Keratinocyte (primary cell): ENCODE results near the gene CARM1. TPM values are rescaled to one million over a fixed set of nuclear protein-coding genes. Genes with fewer than 3 reads are reported as not detected.
"Not testable (repeated sequence)": the region's sequence is repeated elsewhere in the genome, so short reads cannot be mapped to it uniquely, and the experiment has no call there.

Experiments
- DNase-seq: peaks from one replicate; pipeline ENCODE4 v3.0.0-alpha.2; 2011; ENCODE audit warnings: low read depth, missing footprints, low spot score
- FAIRE-seq: peaks from 2 replicates; lab custom pipeline; 2011; peaks lifted over from hg19 to GRCh38; lab: Jason Lieb, UNC
- H2AFZ ChIP-seq: 2 replicates; pipeline ENCODE4 v1.6.0; 2012; ENCODE audit warnings: low read length, control low read depth, inconsistent platforms; ENCODE audit not compliant: control insufficient read depth
- H3K27ac ChIP-seq: 2 replicates; pipeline ENCODE4 v1.5.1; 2011; ENCODE audit warnings: low read length; ENCODE audit not compliant: control insufficient read depth, insufficient read depth
- H3K27me3 ChIP-seq: 3 replicates; pipeline ENCODE4 v1.6.0; 2011; ENCODE audit warnings: low read length; ENCODE audit not compliant: control insufficient read depth, insufficient read depth; ENCODE audit errors: extremely low read depth
- H3K36me3 ChIP-seq, 2 experiments: 2 replicates in 1 of 2; 3 replicates in 1 of 2; pipeline ENCODE4 v1.5.1; 2011; ENCODE audit warnings: low read length in 2 of 2, mild to moderate bottlenecking in 1 of 2; ENCODE audit not compliant: control insufficient read depth in 2 of 2, insufficient read depth in 2 of 2; ENCODE audit errors: extremely low read depth in 1 of 2
- H3K4me1 ChIP-seq: 3 replicates; pipeline ENCODE4 v1.5.1; 2011; ENCODE audit warnings: low read length; ENCODE audit not compliant: control insufficient read depth, insufficient read depth; ENCODE audit errors: extremely low read depth
- H3K4me2 ChIP-seq: 3 replicates; pipeline ENCODE4 v1.6.0; 2011; ENCODE audit warnings: low read depth, low read length; ENCODE audit not compliant: control insufficient read depth, insufficient read depth; ENCODE audit errors: extremely low read depth
- H3K4me3 ChIP-seq, 3 experiments: fragments of 200-600 bp in 1 of 3; sonication (generic) in 1 of 3; 2 replicates in 2 of 3; 3 replicates in 1 of 3; pipeline ENCODE4 v1.5.1; 2011 to 2016; ENCODE audit warnings: low read length in 3 of 3, mild to moderate bottlenecking in 3 of 3, control low read depth in 2 of 3, inconsistent platforms in 1 of 3, low read depth in 1 of 3, mixed read lengths in 1 of 3, mixed run types in 1 of 3, moderate library complexity in 1 of 3; ENCODE audit not compliant: control insufficient read depth in 2 of 3, insufficient read depth in 2 of 3; ENCODE audit errors: extremely low read depth in 1 of 3
- H3K79me2 ChIP-seq: 2 replicates; pipeline ENCODE4 v1.6.0; 2012; ENCODE audit warnings: low read length; ENCODE audit not compliant: control insufficient read depth, insufficient read depth
- H3K9ac ChIP-seq: 3 replicates; pipeline ENCODE4 v1.6.0; 2011; ENCODE audit warnings: low read length; ENCODE audit not compliant: control insufficient read depth, insufficient read depth; ENCODE audit errors: extremely low read depth
- H3K9me1 ChIP-seq: 3 replicates; pipeline ENCODE4 v1.6.0; 2011; ENCODE audit warnings: low read length; ENCODE audit not compliant: control insufficient read depth, insufficient read depth; ENCODE audit errors: extremely low read depth
- H3K9me3 ChIP-seq: 2 replicates; pipeline ENCODE4 v1.5.1; 2012; ENCODE audit warnings: low read depth, low read length; ENCODE audit not compliant: control insufficient read depth
- H4K20me1 ChIP-seq: 3 replicates; pipeline ENCODE4 v1.6.0; 2011; ENCODE audit warnings: low read length; ENCODE audit not compliant: control insufficient read depth, insufficient read depth; ENCODE audit errors: extremely low read depth
- EZH2 ChIP-seq: IDR thresholded peaks from one replicate; pipeline ENCODE4 v1.6.1; 2012; ENCODE audit warnings: inconsistent platforms, mild to moderate bottlenecking, low read length, moderate library complexity
- dilution Hi-C: fragments of 300-500 bp; cut with MboI; formaldehyde crosslinking; loops from one replicate; pipeline ENCODE4 v1.7.0; 2020; ENCODE audit warnings: low sequenced_read_pairs; ENCODE audit not compliant: extremely low pct_ligation_motif_present
- polyA plus RNA-seq, 5 experiments: library from polyadenylated mRNA; depleted of rRNA in 3 of 5; stranded (reverse) in 3 of 5; stranded (forward) in 1 of 5; unstranded in 1 of 5; fragments of >200 nt; gene quantifications; 1 replicate in 1 of 5; 2 replicates in 3 of 5; 3 replicates in 1 of 5; pipeline versions ENCODE4 v1.2.1 to v1.2.3, GENCODE V29; 2011 to 2012; ENCODE audit warnings: missing spikeins in 2 of 5, low read depth in 1 of 5, low replicate concordance in 1 of 5
- TF ChIP-seq, protein P1 (sequence below), 3 experiments: IDR thresholded peaks in 1 of 3; conservative IDR thresholded peaks in 1 of 3; optimal IDR thresholded peaks in 1 of 3; 2 replicates in 2 of 3; 3 replicates in 1 of 3; pipeline versions ENCODE3 to v1.5.1; 2011; ENCODE audit warnings: low read length in 3 of 3, mild to moderate bottlenecking in 3 of 3, moderate library complexity in 2 of 3, control low read depth in 1 of 3, inconsistent platforms in 1 of 3; ENCODE audit not compliant: insufficient read depth in 2 of 3; ENCODE audit errors: extremely low read depth in 1 of 3

Gene CARM1
- polyA plus RNA-seq, 1 donor (not counting 4 experiments of a cell fraction or from before 2014, with no cell fraction given), result 22.8 TPM

DNA sequence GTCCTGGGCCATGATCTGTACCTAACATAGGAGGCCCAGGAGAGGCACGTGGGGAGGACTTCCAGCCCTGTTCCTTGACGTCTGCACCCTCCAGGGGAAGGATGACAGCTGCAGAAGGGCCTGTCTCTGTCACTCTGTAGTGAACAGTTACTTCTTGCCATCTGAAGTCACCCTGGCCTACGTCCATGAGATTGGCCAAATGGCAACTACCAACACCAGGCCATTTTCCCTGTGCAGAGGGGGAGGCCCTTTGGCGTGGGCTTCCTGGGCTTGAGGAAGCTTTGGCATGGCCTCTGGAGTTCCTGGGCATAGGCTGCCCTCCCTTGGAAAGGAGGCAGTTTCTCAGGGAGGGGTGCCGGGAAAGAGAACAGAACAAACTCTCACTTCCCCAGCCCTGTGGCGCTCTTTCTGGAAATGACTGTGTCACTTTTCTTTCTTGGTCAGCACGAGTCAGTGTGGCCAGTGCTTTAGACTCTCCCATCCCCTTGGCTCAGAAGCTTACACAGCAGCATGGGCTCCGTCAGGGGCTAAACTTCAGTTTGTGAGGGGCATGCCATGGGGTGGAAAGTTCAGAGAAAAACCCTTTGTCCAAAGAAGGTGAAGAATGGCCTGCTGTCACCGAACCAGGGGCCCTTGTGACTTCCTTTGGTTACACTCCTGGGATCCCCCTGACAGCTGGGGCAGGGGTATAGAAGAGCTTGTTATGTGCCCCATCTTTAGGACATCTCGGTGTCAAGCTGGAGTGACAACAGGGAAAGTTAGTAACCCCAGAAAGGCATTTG, 5.3 kb downstream of the CARM1 start:
- Histone ChIP-seq H3K27ac (no peak overlapping the region), H3K27me3 (no peaks in the 10 kb centered on the region), H3K9me1 (no peaks in the 10 kb centered on the region), H3K4me1 (peaks cover 12% of the 10 kb centered on the region), H4K20me1 (peaks cover 4% of the 10 kb centered on the region), H3K9ac (no peak overlapping the region), H3K4me3 (no peak overlapping the region), H3K9me3 (no peaks in the 10 kb centered on the region), H3K4me2 (no peak overlapping the region), H3K36me3 (peaks cover 9 to 11% of the 10 kb centered on the region in 2 experiments), H3K79me2 (peaks cover 86% of the 10 kb centered on the region), H2AFZ (no peak overlapping the region)
- dilution Hi-C loops, result no loop called here
- TF ChIP-seq, protein P1, sequence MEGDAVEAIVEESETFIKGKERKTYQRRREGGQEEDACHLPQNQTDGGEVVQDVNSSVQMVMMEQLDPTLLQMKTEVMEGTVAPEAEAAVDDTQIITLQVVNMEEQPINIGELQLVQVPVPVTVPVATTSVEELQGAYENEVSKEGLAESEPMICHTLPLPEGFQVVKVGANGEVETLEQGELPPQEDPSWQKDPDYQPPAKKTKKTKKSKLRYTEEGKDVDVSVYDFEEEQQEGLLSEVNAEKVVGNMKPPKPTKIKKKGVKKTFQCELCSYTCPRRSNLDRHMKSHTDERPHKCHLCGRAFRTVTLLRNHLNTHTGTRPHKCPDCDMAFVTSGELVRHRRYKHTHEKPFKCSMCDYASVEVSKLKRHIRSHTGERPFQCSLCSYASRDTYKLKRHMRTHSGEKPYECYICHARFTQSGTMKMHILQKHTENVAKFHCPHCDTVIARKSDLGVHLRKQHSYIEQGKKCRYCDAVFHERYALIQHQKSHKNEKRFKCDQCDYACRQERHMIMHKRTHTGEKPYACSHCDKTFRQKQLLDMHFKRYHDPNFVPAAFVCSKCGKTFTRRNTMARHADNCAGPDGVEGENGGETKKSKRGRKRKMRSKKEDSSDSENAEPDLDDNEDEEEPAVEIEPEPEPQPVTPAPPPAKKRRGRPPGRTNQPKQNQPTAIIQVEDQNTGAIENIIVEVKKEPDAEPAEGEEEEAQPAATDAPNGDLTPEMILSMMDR (optimal IDR thresholded peaks at IDR 0.05 in 1 of 3, IDR thresholded peaks at IDR 0.05 in 1 of 3, conservative IDR thresholded peaks at IDR 0.05 in 1 of 3; ENCODE audit: extremely low read depth in 1 of 3, insufficient read depth in 2 of 3, low read length in 3 of 3), result no peak
- TF ChIP-seq EZH2, result no peak
- DNase-seq (no peak), FAIRE-seq (no peak)

GRCh38 chr19:10877608-10878007, 6.3 kb downstream of the CARM1 start:
- H3K4me3 ChIP-seq, H3K4me2 ChIP-seq, H2AFZ ChIP-seq, H3K9me1 ChIP-seq, H3K27me3 ChIP-seq, H3K9me3 ChIP-seq, DNase-seq, dilution Hi-C loops, H3K9ac ChIP-seq, FAIRE-seq, H4K20me1 ChIP-seq, H3K27ac ChIP-seq: not testable (repeated sequence)
- H3K4me1 ChIP-seq, result peaks cover 10% of the 10 kb centered on the region
- H3K36me3 ChIP-seq, result peaks cover 12 to 14% of the 10 kb centered on the region in 2 experiments
- H3K79me2 ChIP-seq, result peaks cover 87% of the 10 kb centered on the region
